HG03354 (cell line): ENCODE data around the gene SLC17A7.

Experiments used
- ATAC-seq: cut with Tn5 transposase; IDR thresholded peaks from one replicate; pipeline ENCODE4 v1.9.1; 2021; ENCODE audit warnings: mild to moderate bottlenecking; ENCODE audit not compliant: unreplicated experiment, poor library complexity, severe bottlenecking

Gene SLC17A7

GRCh38 chr19:49390131-49390928 is 51.0 kb downstream of the SLC17A7 start:
- ATAC-seq, result no peak

GRCh38 chr19:49389406-49389805 is 51.9 kb downstream of the SLC17A7 start:
- no peak for ATAC-seq

GRCh38 chr19:49387936-49388372 is 53.4 kb downstream of the SLC17A7 start, which contains the start of gene KASH5:
KASH5 (plus strand) TSS chr19:49388249; CDS start chr19:49390884, 2,635 bp downstream.
- no peak for ATAC-seq

- ATAC-seq, result no peak
These were observed 57.7 kb downstream of the SLC17A7 start for GRCh38 chr19:49383599-49383998.

GRCh38 chr19:49382639-49383038 is 58.7 kb downstream of the SLC17A7 start:
- ATAC-seq, result no peak

- no peak for ATAC-seq
These were observed 60.9 kb downstream of the SLC17A7 start for GRCh38 chr19:49380391-49380790.
